Neutrophil (primary cell): ENCODE data around the gene GALNS.

Source experiments
- H3K27ac ChIP-seq: fragments of 200-600 bp; sonication (generic); 2 replicates; pipeline ENCODE4 v1.5.1; 2016; ENCODE audit warnings: mild to moderate bottlenecking, moderate library complexity
- H3K27me3 ChIP-seq: fragments of 200-600 bp; sonication (generic); 2 replicates; pipeline ENCODE4 v1.6.0; 2016; ENCODE audit warnings: mild to moderate bottlenecking
- H3K36me3 ChIP-seq: fragments of 200-600 bp; sonication (generic); 2 replicates; pipeline ENCODE4 v1.5.1; 2017
- H3K4me1 ChIP-seq, 2 experiments: fragments of 200-600 bp in 1 of 2; sonication (generic) in 1 of 2; 1 replicate in 1 of 2; 2 replicates in 1 of 2; pipeline versions ENCODE4 v1.5.1 to v1.6.1; 2013 to 2016; ENCODE audit warnings: low read depth in 1 of 2, low read length in 1 of 2, mild to moderate bottlenecking in 1 of 2, moderate library complexity in 1 of 2; ENCODE audit not compliant: control insufficient read depth in 1 of 2, insufficient read depth in 1 of 2
- H3K4me3 ChIP-seq, 2 experiments: fragments of 200-600 bp in 1 of 2; sonication (generic) in 1 of 2; 1 replicate in 1 of 2; 2 replicates in 1 of 2; pipeline ENCODE4 v1.5.1; 2013 to 2016; ENCODE audit warnings: low read depth in 1 of 2, low read length in 1 of 2, mild to moderate bottlenecking in 1 of 2, moderate library complexity in 1 of 2
- H3K9me3 ChIP-seq: fragments of 200-600 bp; sonication (generic); 2 replicates; pipeline ENCODE4 v1.5.1; 2016
- TF ChIP-seq, protein P1 (sequence below): fragments of 200-600 bp; sonication (generic); IDR thresholded peaks from 2 replicates; pipeline ENCODE4 v1.5.1; 2016; ENCODE audit warnings: antibody characterized with exemption

GALNS gene

GRCh38 chr16:88806491-88807111 is 50.1 kb downstream of the GALNS start:
- H3K9me3 ChIP-seq = no peaks in the 10 kb centered on the region
- H3K36me3 ChIP-seq = peaks cover 10% of the 10 kb centered on the region
- TF ChIP-seq, protein P1, sequence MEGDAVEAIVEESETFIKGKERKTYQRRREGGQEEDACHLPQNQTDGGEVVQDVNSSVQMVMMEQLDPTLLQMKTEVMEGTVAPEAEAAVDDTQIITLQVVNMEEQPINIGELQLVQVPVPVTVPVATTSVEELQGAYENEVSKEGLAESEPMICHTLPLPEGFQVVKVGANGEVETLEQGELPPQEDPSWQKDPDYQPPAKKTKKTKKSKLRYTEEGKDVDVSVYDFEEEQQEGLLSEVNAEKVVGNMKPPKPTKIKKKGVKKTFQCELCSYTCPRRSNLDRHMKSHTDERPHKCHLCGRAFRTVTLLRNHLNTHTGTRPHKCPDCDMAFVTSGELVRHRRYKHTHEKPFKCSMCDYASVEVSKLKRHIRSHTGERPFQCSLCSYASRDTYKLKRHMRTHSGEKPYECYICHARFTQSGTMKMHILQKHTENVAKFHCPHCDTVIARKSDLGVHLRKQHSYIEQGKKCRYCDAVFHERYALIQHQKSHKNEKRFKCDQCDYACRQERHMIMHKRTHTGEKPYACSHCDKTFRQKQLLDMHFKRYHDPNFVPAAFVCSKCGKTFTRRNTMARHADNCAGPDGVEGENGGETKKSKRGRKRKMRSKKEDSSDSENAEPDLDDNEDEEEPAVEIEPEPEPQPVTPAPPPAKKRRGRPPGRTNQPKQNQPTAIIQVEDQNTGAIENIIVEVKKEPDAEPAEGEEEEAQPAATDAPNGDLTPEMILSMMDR = no peak
- H3K27me3 ChIP-seq = no peaks in the 10 kb centered on the region
- no peak overlapping the region for H3K4me3 ChIP-seq
- H3K4me1 ChIP-seq = peaks cover 43 to 44% of the 10 kb centered on the region in 2 experiments
- H3K27ac ChIP-seq = no peak overlapping the region

DNA sequence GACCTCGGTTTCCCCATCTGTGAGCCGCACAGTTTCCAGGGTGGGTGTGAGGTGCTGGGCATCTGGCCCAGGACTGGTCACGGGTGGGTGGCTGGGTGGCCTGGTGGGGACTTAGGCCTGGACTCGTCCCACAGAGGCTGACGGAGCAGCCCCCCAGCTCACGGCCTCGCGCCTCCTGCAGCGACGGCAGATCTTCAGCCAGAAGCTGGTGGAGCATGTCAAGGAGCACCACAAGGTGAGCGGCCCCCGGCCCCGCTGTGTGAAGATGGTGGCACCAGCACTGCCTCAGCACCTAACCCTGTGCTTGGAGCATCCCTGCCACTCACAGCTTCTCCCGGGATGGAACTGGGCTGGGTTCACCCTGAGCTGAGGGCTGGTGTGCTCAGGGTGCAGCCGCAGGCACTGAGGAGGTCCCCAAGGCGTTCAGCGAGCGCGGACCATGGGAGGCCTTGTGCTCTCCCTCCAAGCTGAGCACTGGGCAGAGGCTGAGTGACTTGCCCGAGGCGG is 50.8 kb downstream of the GALNS start:
- H3K27ac ChIP-seq = no peak overlapping the region
- peaks cover 36 to 40% of the 10 kb centered on the region in 2 experiments for H3K4me1 ChIP-seq
- H3K9me3 ChIP-seq = no peaks in the 10 kb centered on the region
- H3K27me3 ChIP-seq = no peaks in the 10 kb centered on the region
- no peak overlapping the region for H3K4me3 ChIP-seq
- TF ChIP-seq, protein P1 = no peak
- peaks cover 10% of the 10 kb centered on the region for H3K36me3 ChIP-seq

GRCh38 chr16:88805340-88805715 is 51.4 kb downstream of the GALNS start:
- Histone ChIP-seq H3K27ac (no peak overlapping the region), H3K4me3 (no peak overlapping the region), H3K4me1 (peaks cover 32 to 34% of the 10 kb centered on the region in 2 experiments)

GRCh38 chr16:88804552-88805339 is 52.0 kb downstream of the GALNS start:
- H3K4me1 ChIP-seq = peaks cover 32 to 35% of the 10 kb centered on the region in 2 experiments
- peak overlapping the region in 1 of 2 experiments; percentile 82 for H3K4me3 ChIP-seq
- no peaks in the 10 kb centered on the region for H3K9me3 ChIP-seq
- no peak overlapping the region for H3K27ac ChIP-seq
- no peaks in the 10 kb centered on the region for H3K27me3 ChIP-seq
- TF ChIP-seq, protein P1 = no peak
- peaks cover 10% of the 10 kb centered on the region for H3K36me3 ChIP-seq

More at GRCh38 chr16:88805340-88805715, 51.4 kb downstream of the GALNS start:
- H3K27me3 ChIP-seq = no peaks in the 10 kb centered on the region
- peaks cover 10% of the 10 kb centered on the region for H3K36me3 ChIP-seq
- TF ChIP-seq, protein P1 = no peak
- no peaks in the 10 kb centered on the region for H3K9me3 ChIP-seq

DNA sequence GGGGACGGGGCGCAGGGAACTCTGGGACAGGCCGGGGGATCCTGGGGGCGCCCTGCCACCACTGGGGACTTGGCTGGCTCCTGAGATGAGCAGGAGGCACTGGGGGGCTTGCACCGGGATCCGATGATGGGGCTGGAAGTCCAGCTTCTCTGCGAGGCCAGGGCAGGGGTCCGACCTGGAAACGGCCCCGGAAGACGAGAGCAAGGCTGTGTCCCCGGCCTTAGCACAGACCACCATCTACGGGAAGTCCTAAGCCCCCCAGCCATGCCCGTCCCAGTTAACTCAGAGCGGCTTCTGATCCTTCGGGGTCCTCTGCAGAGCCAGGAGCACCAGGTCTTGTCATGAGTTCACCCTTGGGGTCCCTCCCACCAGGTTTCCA is 52.6 kb downstream of the GALNS start:
- no peak overlapping the region for H3K27ac ChIP-seq
- H3K4me1 ChIP-seq = peaks cover 37 to 39% of the 10 kb centered on the region in 2 experiments

More for the DNA sequence above, 52.6 kb downstream of the GALNS start:
- TF ChIP-seq, protein P1 = no peak
- Histone ChIP-seq H3K4me3 (peak overlapping the region in 1 of 2 experiments; percentile 82), H3K27me3 (no peaks in the 10 kb centered on the region), H3K36me3 (peaks cover 7% of the 10 kb centered on the region), H3K9me3 (no peaks in the 10 kb centered on the region)
